ENCODE data around the gene RPGR.

GRCh38 chrX:38371641-38372040 lies 44.3 kb upstream of the RPGR start:
- TF ChIP-seq CTCF (IDR thresholded peaks at IDR 0.05; ENCODE audit: poor library complexity, severe bottlenecking) (no peak), EZH2 (IDR thresholded peaks at IDR 0.05; ENCODE audit: borderline replicate concordance, insufficient read depth, low read length, poor library complexity, severe bottlenecking) (no peak), MXI1 (conservative IDR thresholded peaks at IDR 0.05; ENCODE audit: poor library complexity, severe bottlenecking) (no peak), SMC3 (conservative IDR thresholded peaks at IDR 0.05; ENCODE audit: poor library complexity) (no peak)

Data from neural cell (in vitro differentiated cells).